ENCODE data around the gene FAM234A. TPM values are rescaled to one million over a fixed set of nuclear protein-coding genes. Genes with fewer than 3 reads are reported as not detected.
"Not testable (repeated sequence)": the region's sequence is repeated elsewhere in the genome, so short reads cannot be mapped to it uniquely, and the experiment has no call there.

Gene FAM234A
- total RNA-seq, 1 experiment from 2014 or later: 72.4 TPM

GRCh38 chr16:253833-254232, 19.2 kb downstream of the FAM234A start:
- no peak for TF ChIP-seq CTCF (conservative IDR thresholded peaks at IDR 0.05; ENCODE audit: low read depth, low read length)
- no peak for TF ChIP-seq EZH2 (IDR thresholded peaks at IDR 0.05; ENCODE audit: borderline replicate concordance, low read depth, low read length, poor library complexity, severe bottlenecking)
- no TSS peak for BruUV-seq (replicated peaks)
- intact Hi-C loops (cut with micrococcal nuclease; ENCODE audit: unreplicated experiment): no loop called here

GRCh38 chr16:254461-254860, 19.8 kb downstream of the FAM234A start:
- Histone ChIP-seq H3K36me3 (ENCODE audit: insufficient read depth, low read length, poor library complexity, severe bottlenecking) (peaks cover 6% of the 10 kb centered on the region), H3K9me3 (ENCODE audit: low read depth, low read length, poor library complexity, severe bottlenecking) (no peaks in the 10 kb centered on the region), H3K27me3 (replicated peaks; ENCODE audit: insufficient read depth, low read depth, low read length, poor library complexity) (no peaks in the 10 kb centered on the region), H3K27ac (ENCODE audit: low read depth, low read length, poor library complexity, severe bottlenecking) (no peak overlapping the region), H3K4me3 (ENCODE audit: low read depth, low read length, poor library complexity, severe bottlenecking) (no peak overlapping the region), H3K4me1 (ENCODE audit: insufficient read depth, low read length, poor library complexity, severe bottlenecking) (no peaks in the 10 kb centered on the region)
- no peak for DNase-seq (ENCODE audit: low spot score)
- ChIA-PET POLR2A (ENCODE audit: low non-redundant PET) (no interaction called here), CTCF (no interaction called here)
- TF ChIP-seq EZH2 (IDR thresholded peaks at IDR 0.05; ENCODE audit: borderline replicate concordance, low read depth, low read length, poor library complexity, severe bottlenecking) (no peak), CTCF (conservative IDR thresholded peaks at IDR 0.05; ENCODE audit: low read depth, low read length) (no peak)
- BruUV-seq (replicated peaks): no TSS peak
- intact Hi-C loops (cut with micrococcal nuclease; ENCODE audit: unreplicated experiment): no loop called here

More at GRCh38 chr16:253833-254232, 19.2 kb downstream of the FAM234A start:
- no peak overlapping the region for H3K27ac ChIP-seq (ENCODE audit: low read depth, low read length, poor library complexity, severe bottlenecking)
- DNase-seq (ENCODE audit: low spot score): no peak
- H3K27me3 ChIP-seq (replicated peaks; ENCODE audit: insufficient read depth, low read depth, low read length, poor library complexity): no peaks in the 10 kb centered on the region
- H3K4me3 ChIP-seq (ENCODE audit: low read depth, low read length, poor library complexity, severe bottlenecking): no peak overlapping the region
- H3K9me3 ChIP-seq (ENCODE audit: low read depth, low read length, poor library complexity, severe bottlenecking): no peaks in the 10 kb centered on the region
- H3K4me1 ChIP-seq (ENCODE audit: insufficient read depth, low read length, poor library complexity, severe bottlenecking): no peaks in the 10 kb centered on the region
- POLR2A ChIA-PET (ENCODE audit: low non-redundant PET): no interaction called here
- H3K36me3 ChIP-seq (ENCODE audit: insufficient read depth, low read length, poor library complexity, severe bottlenecking): peaks cover 6% of the 10 kb centered on the region
- CTCF ChIA-PET: no interaction called here

- no peak overlapping the region for H3K27ac ChIP-seq (ENCODE audit: low read depth, low read length, poor library complexity, severe bottlenecking)
- no peaks in the 10 kb centered on the region for H3K27me3 ChIP-seq (replicated peaks; ENCODE audit: insufficient read depth, low read depth, low read length, poor library complexity)
- intact Hi-C loops (cut with micrococcal nuclease; ENCODE audit: unreplicated experiment): no loop called here
- no peak for TF ChIP-seq CTCF (conservative IDR thresholded peaks at IDR 0.05; ENCODE audit: low read depth, low read length)
- TF ChIP-seq EZH2 (IDR thresholded peaks at IDR 0.05; ENCODE audit: borderline replicate concordance, low read depth, low read length, poor library complexity, severe bottlenecking): no peak
- DNase-seq (ENCODE audit: low spot score): no peak
- no peaks in the 10 kb centered on the region for H3K4me1 ChIP-seq (ENCODE audit: insufficient read depth, low read length, poor library complexity, severe bottlenecking)
- H3K4me3 ChIP-seq (ENCODE audit: low read depth, low read length, poor library complexity, severe bottlenecking): no peak overlapping the region
- H3K36me3 ChIP-seq (ENCODE audit: insufficient read depth, low read length, poor library complexity, severe bottlenecking): peaks cover 9% of the 10 kb centered on the region
- ChIA-PET POLR2A (ENCODE audit: low non-redundant PET) (no interaction called here), CTCF (no interaction called here)
- H3K9me3 ChIP-seq (ENCODE audit: low read depth, low read length, poor library complexity, severe bottlenecking): no peaks in the 10 kb centered on the region
- BruUV-seq (replicated peaks): no TSS peak
These were observed 20.6 kb downstream of the FAM234A start for GRCh38 chr16:255183-255582.

- H3K27ac ChIP-seq (ENCODE audit: low read depth, low read length, poor library complexity, severe bottlenecking); DNase-seq (ENCODE audit: low spot score); intact Hi-C loops (cut with micrococcal nuclease; ENCODE audit: unreplicated experiment); H3K4me1 ChIP-seq (ENCODE audit: insufficient read depth, low read length, poor library complexity, severe bottlenecking); H3K27me3 ChIP-seq (replicated peaks; ENCODE audit: insufficient read depth, low read depth, low read length, poor library complexity); CTCF ChIA-PET; POLR2A ChIA-PET (ENCODE audit: low non-redundant PET); H3K4me3 ChIP-seq (ENCODE audit: low read depth, low read length, poor library complexity, severe bottlenecking); BruUV-seq (replicated peaks); H3K9me3 ChIP-seq (ENCODE audit: low read depth, low read length, poor library complexity, severe bottlenecking): not testable (repeated sequence)
- H3K36me3 ChIP-seq (ENCODE audit: insufficient read depth, low read length, poor library complexity, severe bottlenecking): peaks cover 12% of the 10 kb centered on the region
These were observed 23.5 kb downstream of the FAM234A start for GRCh38 chr16:258091-258490.

Data from A673 (cell line).